NCI-H2196 treated with DMSO at 0.1 percent for 48 hours (cell line): ENCODE data around the gene RETN.
"Not testable (repeated sequence)": the region's sequence is repeated elsewhere in the genome, so short reads cannot be mapped to it uniquely, and the experiment has no call there.

ENCODE experiments used
- DNase-seq: peaks from one replicate; lab custom pipeline; 2025; ENCODE audit not compliant: unreplicated experiment; lab: John Stamatoyannopoulos, UW

The RETN gene

DNA sequence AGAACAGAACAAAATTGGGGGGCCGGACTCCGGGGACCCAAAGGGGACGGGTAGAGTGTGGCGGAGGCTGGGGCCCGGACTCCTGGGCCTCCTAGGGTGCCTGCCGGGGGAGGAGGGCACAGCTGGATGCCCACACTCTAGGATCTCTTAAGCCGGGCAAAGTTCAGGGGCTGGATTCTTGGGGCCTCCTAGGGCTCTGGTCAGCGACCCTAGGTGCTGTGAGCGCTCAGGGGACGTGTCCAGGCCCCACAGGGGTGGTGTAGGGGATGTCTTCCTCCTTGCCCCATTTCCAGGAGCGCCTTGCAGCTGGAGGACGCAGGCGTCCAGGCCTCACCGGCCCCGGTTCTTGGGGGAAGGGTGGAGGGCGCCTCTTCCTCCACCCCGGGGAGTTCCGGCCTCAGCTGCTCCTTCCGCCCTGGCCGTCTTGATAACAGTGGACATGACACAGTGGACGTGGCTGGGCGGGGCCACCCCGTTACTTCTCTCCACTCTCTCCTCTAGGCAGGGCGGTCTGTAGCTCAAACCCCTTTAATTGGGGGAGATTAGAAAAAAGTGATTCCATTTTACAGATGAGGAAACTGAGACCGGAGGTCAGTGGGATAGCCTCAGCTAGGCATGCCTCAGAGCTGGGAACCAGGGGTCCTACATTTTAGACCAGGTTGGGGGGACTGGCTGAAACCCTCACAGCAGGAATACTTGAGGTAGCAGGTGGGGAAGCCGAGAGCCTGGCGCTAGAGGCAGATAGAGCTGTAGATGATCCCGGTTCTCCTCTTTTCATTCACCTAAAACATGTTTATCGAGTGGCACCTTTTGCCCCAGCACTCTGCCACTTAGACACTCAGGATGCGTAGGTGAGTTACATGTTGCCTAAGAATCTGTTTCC, 31.2 kb upstream of the RETN start:
- DNase-seq, result no peak

DNA sequence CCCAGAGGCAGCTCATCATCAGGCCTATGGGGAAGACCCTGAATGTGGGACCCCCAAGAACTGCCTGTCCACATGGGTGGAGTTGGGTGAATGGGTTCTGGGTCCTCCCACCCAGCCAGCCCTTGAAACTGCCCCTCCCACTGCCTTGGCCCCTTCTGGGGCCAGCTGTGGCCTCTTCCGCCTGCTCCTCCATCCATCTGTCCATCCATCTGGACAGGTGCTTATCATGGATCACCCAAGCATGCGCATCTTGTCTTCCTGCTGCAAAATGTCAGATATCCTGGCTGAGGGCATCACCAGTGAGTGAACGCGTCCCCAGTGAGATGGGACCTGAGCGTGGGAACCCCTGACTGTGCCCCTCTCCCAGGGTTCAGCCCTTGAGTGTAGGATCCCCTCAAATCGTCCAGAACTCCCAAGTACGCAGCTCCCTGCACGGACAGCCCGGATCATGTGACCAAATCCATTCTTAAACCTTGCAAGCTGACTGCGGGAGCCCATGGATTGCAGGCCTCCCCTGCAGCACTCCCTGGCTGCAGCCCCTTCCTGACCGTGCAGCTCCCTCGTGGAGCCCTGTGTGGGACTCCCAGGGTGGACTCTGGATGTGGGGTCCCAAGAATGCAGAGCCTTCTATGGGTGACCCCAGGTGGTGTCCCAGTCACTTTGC, 29.9 kb upstream of the RETN start:
- no peak for DNase-seq

GRCh38 chr19:7639863-7640348, 28.9 kb upstream of the RETN start:
- no peak for DNase-seq

DNA sequence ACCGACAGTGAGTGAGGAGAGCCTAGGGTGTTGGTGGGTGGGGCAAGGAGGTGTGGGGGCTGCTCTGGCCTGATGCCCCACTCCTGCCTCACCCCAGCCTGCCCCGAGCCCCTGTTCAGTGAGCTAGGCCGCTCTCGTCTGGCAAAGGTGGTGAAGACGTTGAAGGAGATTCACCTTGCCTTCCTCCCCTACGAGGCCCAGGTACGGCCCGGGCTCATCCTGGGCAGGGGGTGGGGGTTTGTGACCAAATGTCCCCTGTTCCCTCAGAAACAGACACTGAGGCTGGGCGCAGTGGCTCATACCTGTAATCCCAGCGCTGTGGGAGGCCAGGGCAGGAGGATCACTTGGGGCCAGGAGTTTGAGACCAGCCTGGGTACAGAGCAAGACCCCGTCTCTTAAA, 28.0 kb upstream of the RETN start:
- no peak for DNase-seq

DNA sequence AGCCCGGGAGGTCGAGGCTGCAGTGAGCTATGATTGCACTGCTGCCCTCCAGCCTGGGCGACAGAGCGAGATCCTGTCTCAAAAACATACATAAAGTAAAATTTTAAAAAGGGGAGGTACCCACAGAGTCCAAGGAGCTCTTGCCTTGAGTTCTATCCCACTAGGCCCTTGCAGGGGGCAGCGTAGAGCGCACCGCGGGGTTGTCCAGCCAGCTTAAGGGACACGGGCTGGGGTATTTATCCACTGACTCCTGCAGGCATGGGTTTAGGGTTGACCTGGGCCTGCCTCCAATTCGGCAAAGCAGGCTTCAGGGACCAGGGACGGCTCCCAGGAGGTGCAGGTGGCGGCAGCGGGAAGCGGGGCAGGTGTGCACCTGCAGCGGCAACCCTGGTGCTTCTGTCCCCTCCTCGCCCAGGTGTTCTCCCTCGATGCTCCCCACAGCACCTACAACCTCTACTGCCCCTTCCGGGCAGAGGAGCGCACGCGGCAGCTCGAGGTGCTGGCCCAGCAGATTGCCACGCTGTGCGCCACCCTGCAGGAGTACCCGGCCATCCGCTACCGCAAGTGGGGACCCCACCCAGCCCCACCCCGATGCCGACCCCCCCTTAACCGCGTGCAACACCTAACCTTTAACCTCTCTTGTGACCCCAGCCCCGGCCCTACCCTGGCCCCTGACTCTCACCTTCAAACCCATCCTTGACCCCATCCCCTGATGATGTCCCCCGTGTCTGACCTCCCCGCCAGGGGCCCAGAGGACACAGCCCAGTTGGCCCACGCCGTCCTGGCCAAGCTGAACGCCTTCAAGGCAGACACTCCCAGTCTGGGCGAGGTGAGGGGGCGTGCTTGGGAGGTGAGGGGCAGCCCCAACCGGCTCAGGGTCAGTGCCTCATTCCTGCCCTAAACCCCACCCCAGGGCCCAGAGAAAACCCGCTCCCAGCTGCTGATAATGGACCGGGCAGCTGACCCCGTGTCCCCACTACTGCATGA, 27.3 kb upstream of the RETN start:
- DNase-seq, result no peak

- no peak for DNase-seq
Observed at GRCh38 chr19:7642295-7643030, 26.4 kb upstream of the RETN start.

- no peak for DNase-seq
Observed at GRCh38 chr19:7643031-7643415, 25.8 kb upstream of the RETN start.

GRCh38 chr19:7643629-7644549, 25.0 kb upstream of the RETN start:
- DNase-seq, result not testable (repeated sequence)

DNA sequence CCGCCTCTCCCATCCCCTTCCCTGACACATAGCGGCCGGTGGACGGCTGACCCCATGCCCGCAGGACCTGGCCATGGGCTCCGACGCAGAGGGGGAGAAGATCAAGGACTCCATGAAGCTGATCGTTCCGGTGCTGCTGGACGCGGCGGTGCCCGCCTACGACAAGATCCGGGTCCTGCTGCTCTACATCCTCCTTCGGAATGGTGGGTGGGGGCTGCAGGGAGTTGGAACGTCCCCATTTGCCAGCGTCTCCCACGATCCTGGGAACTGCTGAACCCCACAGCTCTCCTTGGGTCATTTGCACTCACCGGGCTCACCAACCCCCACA, 24.3 kb upstream of the RETN start:
- DNase-seq, result no peak

- no peak for DNase-seq
Observed at GRCh38 chr19:7645163-7645562, 23.7 kb upstream of the RETN start.

DNA sequence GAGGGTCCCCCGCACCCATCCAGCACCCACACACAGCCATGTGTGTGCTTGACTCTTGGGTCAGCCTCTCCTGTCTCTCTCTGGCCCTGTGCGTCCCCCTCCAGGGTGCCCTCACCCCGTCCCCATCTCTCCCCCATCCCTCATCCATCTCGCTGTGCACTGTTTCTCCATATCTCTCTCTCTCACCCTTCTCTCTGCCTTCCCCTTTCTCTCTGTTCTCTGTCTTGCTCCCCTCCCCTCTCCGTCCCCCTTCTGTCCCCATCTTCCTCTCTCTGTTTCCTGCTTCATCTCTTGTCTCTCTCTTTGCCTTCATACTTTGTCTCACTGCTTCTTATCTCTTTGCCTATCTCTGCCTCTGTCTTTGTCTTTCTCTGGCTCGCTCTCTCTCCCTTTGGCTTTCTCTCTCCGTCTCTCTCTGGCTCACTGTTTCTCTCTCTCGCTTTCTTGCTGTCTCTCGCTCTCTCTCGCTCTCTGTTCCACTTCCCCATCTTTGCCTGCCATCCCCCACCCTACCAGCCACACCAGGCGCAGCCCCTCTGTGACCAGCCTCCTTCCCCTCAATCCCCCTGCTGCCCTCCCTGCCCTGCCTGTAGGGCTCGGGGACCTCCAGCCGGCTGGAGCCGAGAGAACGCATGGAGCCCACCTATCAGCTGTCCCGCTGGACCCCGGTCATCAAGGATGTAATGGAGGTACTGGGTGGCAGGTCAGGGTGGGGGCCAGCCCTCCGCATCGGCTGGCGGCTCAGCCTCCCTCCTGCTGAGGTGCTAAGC, 23.0 kb upstream of the RETN start:
- no peak for DNase-seq

DNA sequence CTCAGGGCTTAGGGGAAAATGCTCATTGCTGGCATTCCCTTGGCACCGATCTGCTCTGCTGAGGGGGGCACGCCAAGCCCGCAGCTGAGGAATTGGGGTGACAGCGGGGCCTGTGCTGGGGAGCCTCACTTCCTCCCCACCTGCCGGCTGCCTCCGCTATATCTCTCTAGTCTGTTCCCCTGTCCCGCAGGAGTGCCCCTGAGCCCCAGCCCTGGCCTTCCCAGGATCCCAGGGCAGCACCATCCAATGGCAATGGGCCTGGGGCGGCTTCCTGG, 22.5 kb upstream of the RETN start:
- no peak for DNase-seq

GRCh38 chr19:7647156-7647555, 21.7 kb upstream of the RETN start:
- no peak for DNase-seq

DNA sequence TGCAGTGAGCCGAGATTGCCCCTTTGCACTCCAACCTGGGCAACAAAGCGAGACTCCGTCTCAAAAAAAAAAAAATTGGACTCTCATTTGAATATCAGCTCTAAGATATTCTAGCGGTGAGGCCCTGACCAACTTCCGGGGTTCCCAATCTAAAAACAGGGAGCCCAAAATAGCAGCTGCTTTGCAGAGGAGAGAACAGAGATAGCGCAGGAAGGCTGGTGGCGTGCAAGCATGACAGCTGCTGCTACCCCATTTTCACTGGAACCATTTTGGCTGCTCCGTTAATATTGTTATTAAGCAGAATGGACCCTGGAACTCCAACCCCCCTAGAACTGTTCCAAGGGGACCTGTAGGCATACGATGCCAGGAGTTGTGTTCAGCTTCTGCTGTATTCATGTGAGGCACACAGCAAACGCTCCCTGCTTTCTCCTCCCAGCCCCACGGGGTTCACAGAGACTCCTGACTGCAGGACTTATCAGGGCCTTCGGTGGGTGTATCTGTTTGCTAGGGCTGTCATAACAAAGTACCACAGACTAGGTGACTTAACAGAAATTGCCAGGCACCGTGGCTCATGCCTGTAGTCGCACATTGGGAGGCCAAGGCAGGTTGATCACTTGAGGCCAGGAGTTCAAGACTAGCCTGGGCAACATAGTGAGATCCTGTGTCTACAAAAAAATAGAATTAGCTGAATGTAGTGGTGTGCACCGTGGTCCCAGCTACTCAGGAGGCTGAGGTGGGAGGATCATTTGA, 20.4 kb upstream of the RETN start:
- DNase-seq, result no peak

DNA sequence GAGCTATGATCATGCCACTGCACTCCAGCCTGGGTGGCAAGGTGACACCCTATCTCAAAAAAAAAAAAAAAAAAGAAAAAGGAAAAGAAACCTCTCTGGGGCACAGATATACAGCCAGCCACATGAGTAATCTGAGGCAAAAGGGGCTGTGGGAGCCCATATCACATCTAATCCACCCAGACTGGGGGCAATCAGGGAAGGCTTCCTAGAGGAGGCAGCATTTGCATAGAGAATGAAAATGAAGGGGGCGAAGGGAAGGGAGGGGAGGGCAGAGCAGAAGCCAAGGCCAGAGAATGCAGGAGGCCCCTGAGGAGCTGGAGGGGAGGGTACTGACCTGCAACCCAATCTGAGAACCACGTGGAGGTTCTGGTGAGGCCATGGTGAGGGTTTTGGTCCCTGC, 18.7 kb upstream of the RETN start:
- DNase-seq, result no peak

GRCh38 chr19:7652061-7652641, 16.7 kb upstream of the RETN start:
- DNase-seq, result peak; percentile 84

GRCh38 chr19:7654401-7654800, 14.4 kb upstream of the RETN start:
- no peak for DNase-seq

- DNase-seq, result no peak
Observed at GRCh38 chr19:7655581-7655980, 13.3 kb upstream of the RETN start.
